ENCODE data around the gene SKIC8.

SKIC8 gene

DNA sequence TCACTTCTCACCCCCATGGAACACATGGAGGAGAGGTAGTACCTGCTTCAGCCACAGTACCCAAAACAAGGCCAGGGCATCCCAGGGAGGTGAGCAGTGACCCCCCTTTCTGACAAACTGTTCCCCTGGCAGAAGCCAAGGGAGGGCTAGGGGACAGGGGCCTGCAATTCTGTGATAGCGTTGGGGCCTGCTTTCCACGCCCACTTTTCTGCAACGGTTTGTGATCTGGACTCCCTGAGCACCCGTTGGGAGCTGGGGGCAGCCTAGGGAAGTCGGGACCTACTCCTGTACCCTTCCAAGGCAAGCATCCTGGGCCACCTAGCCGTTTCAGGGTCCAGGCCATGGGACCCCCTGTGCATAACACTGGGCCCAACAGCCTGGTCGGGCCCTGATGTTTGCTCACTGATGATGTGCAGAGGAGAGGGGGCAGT lies 36.0 kb downstream of the SKIC8 start:
- H3K4me1 ChIP-seq (ENCODE audit: low read length) = no peaks in the 10 kb centered on the region
- H3K4me2 ChIP-seq (ENCODE audit: low read length) = no peak overlapping the region
- no peak for TF ChIP-seq EZH2phosphoT487 (IDR thresholded peaks at IDR 0.05; ENCODE audit: low read depth)
- TF ChIP-seq, protein P1, sequence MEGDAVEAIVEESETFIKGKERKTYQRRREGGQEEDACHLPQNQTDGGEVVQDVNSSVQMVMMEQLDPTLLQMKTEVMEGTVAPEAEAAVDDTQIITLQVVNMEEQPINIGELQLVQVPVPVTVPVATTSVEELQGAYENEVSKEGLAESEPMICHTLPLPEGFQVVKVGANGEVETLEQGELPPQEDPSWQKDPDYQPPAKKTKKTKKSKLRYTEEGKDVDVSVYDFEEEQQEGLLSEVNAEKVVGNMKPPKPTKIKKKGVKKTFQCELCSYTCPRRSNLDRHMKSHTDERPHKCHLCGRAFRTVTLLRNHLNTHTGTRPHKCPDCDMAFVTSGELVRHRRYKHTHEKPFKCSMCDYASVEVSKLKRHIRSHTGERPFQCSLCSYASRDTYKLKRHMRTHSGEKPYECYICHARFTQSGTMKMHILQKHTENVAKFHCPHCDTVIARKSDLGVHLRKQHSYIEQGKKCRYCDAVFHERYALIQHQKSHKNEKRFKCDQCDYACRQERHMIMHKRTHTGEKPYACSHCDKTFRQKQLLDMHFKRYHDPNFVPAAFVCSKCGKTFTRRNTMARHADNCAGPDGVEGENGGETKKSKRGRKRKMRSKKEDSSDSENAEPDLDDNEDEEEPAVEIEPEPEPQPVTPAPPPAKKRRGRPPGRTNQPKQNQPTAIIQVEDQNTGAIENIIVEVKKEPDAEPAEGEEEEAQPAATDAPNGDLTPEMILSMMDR (IDR thresholded peaks at IDR 0.05; ENCODE audit: low read depth, low read length) = no peak
- no peaks in the 10 kb centered on the region for H3K79me2 ChIP-seq (ENCODE audit: low read length)
- H3K36me3 ChIP-seq (replicated peaks; ENCODE audit: low read depth, low read length) = no peaks in the 10 kb centered on the region
- peaks cover 3% of the 10 kb centered on the region; the same call in 1 of the 2 replicates for H3K27me3 ChIP-seq (ENCODE audit: low read depth, low read length)
- H4K20me1 ChIP-seq (ENCODE audit: insufficient read depth, low read length) = no peaks in the 10 kb centered on the region
- no peak overlapping the region for H3K27ac ChIP-seq (ENCODE audit: low read length)
- no peak overlapping the region for H2AFZ ChIP-seq (ENCODE audit: low read depth, low read length)
- H3K9me3 ChIP-seq (ENCODE audit: insufficient read depth, low read length) = no peaks in the 10 kb centered on the region
- H3K9ac ChIP-seq (ENCODE audit: low read length) = no peak overlapping the region
- no peak overlapping the region for H3K4me3 ChIP-seq (ENCODE audit: low read length)

DNA sequence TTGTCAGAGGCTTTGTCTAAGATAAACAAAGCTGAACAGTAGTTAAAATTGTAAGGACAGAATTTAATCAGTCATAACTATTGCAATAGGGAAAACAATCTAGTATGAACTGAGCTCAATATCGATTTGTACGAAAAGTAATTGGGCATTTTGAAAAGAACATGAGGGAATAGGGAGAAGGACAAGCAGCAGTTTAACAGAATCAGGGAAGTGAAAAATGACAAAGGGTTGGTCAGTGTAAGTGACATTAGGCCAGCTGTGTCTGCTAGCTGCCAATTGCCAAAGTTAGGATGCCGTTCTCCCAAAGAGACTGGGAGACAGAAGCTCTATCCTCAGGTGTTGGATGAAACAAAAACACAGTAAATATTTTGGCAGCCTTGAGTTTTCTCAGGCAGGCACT lies 38.3 kb downstream of the SKIC8 start:
- H2AFZ ChIP-seq (ENCODE audit: low read depth, low read length) = no peak overlapping the region
- TF ChIP-seq, protein P1 (IDR thresholded peaks at IDR 0.05; ENCODE audit: low read depth, low read length) = no peak
- no peak for TF ChIP-seq EZH2phosphoT487 (IDR thresholded peaks at IDR 0.05; ENCODE audit: low read depth)
- no peak overlapping the region for H3K27ac ChIP-seq (ENCODE audit: low read length)
- no peak overlapping the region for H3K4me2 ChIP-seq (ENCODE audit: low read length)
- H3K4me1 ChIP-seq (ENCODE audit: low read length) = no peaks in the 10 kb centered on the region
- no peaks in the 10 kb centered on the region for H3K36me3 ChIP-seq (replicated peaks; ENCODE audit: low read depth, low read length)
- peaks cover 3% of the 10 kb centered on the region; the same call in 1 of the 2 replicates for H3K27me3 ChIP-seq (ENCODE audit: low read depth, low read length)
- H3K9ac ChIP-seq (ENCODE audit: low read length) = no peak overlapping the region
- no peak overlapping the region for H3K4me3 ChIP-seq (ENCODE audit: low read length)
- no peaks in the 10 kb centered on the region for H4K20me1 ChIP-seq (ENCODE audit: insufficient read depth, low read length)
- H3K9me3 ChIP-seq (ENCODE audit: insufficient read depth, low read length) = no peaks in the 10 kb centered on the region
- H3K79me2 ChIP-seq (ENCODE audit: low read length) = no peaks in the 10 kb centered on the region

DNA sequence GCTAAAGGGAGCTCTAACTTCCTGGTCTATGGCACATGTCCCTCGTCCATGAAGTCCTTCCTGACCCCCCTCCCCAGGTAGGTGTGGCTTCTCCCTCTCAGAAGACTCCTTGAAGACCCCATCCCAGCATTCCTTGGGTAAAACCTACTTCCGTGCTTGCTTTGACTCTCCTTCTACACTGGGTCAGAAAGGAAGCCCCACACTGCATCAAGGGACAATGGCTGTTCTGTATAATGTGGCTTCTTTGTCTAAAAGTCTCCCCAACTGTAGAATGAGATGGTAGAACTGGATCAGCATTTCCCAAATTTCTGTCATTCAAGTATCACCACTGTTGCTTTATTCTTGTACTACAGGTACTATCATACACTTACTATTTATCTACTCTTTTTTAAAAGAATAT lies 38.9 kb downstream of the SKIC8 start:
- TF ChIP-seq EZH2phosphoT487 (IDR thresholded peaks at IDR 0.05; ENCODE audit: low read depth) = no peak
- TF ChIP-seq, protein P1 (IDR thresholded peaks at IDR 0.05; ENCODE audit: low read depth, low read length) = no peak
- Histone ChIP-seq H3K27ac (ENCODE audit: low read length) (no peak overlapping the region), H3K9me3 (ENCODE audit: insufficient read depth, low read length) (no peaks in the 10 kb centered on the region), H3K9ac (ENCODE audit: low read length) (no peak overlapping the region), H3K4me1 (ENCODE audit: low read length) (no peaks in the 10 kb centered on the region), H3K79me2 (ENCODE audit: low read length) (no peaks in the 10 kb centered on the region), H3K4me2 (ENCODE audit: low read length) (no peak overlapping the region), H2AFZ (ENCODE audit: low read depth, low read length) (no peak overlapping the region), H3K36me3 (replicated peaks; ENCODE audit: low read depth, low read length) (no peaks in the 10 kb centered on the region), H3K27me3 (ENCODE audit: low read depth, low read length) (peaks cover 3% of the 10 kb centered on the region; the same call in 1 of the 2 replicates), H4K20me1 (ENCODE audit: insufficient read depth, low read length) (no peaks in the 10 kb centered on the region), H3K4me3 (ENCODE audit: low read length) (no peak overlapping the region)

DNA sequence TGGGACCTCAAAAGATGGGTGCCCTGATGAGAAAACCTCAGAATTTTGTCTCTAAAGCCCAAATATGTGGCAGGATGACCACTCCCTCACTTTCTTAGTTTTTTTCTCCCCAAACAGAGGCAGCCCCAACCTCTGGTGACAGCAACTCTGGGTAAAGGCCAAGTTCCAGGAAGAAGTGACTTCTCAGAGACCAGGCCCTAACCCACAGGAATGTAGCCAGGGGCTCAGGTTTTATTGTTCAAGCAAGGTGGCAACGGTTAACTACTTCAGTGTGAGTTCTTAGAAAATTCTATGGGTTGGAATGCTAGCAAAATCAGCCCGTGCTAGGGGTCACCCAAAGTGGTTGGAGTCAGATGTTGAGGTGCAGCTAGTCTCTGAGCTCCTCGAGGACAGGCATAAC lies 40.2 kb downstream of the SKIC8 start:
- H3K9me3 ChIP-seq (ENCODE audit: insufficient read depth, low read length) = no peaks in the 10 kb centered on the region
- no peaks in the 10 kb centered on the region; the same call in 1 of the 2 replicates for H3K27me3 ChIP-seq (ENCODE audit: low read depth, low read length)
- no peak overlapping the region; the same call in 1 of the 2 replicates for H2AFZ ChIP-seq (ENCODE audit: low read depth, low read length)
- no peak overlapping the region for H3K4me3 ChIP-seq (ENCODE audit: low read length)
- no peaks in the 10 kb centered on the region for H3K79me2 ChIP-seq (ENCODE audit: low read length)
- no peaks in the 10 kb centered on the region for H3K36me3 ChIP-seq (replicated peaks; ENCODE audit: low read depth, low read length)
- no peaks in the 10 kb centered on the region for H3K4me1 ChIP-seq (ENCODE audit: low read length)
- no peak overlapping the region for H3K4me2 ChIP-seq (ENCODE audit: low read length)
- no peak overlapping the region for H3K9ac ChIP-seq (ENCODE audit: low read length)
- H3K27ac ChIP-seq (ENCODE audit: low read length) = no peak overlapping the region
- no peaks in the 10 kb centered on the region for H4K20me1 ChIP-seq (ENCODE audit: insufficient read depth, low read length)
- TF ChIP-seq EZH2phosphoT487 (IDR thresholded peaks at IDR 0.05; ENCODE audit: low read depth) = no peak
- TF ChIP-seq, protein P1 (IDR thresholded peaks at IDR 0.05; ENCODE audit: low read depth, low read length) = no peak

Data from OCI-LY3 (cell line).